Testis (tissue), 2 donors: Measurements from ENCODE around the gene ZFPM1.

Experiments
- CTCF ChIP-seq, 3 experiments: fragments of 450-650 bp in 2 of 3; fragments of 200-600 bp in 1 of 3; sonication (generic) in 1 of 3; IDR thresholded peaks; one replicate each; pipeline ENCODE4 v1.5.1; 2016 to 2019; ENCODE audit warnings: antibody characterized with exemption in 3 of 3, mild to moderate bottlenecking in 2 of 3, moderate library complexity in 1 of 3
- POLR2A ChIP-seq: fragments of 450-650 bp; IDR thresholded peaks from one replicate; pipeline ENCODE4 v1.6.1; 2017; ENCODE audit warnings: antibody characterized with exemption, mild to moderate bottlenecking, moderate library complexity

GRCh38 chr16:88522276-88522949 is 69.3 kb downstream of the ZFPM1 start:
- TF ChIP-seq CTCF (IDR thresholded peaks at IDR 0.05) (no peak), POLR2A (no peak)
